ENCODE data around the gene ZNF862. TPM values are rescaled to one million over a fixed set of nuclear protein-coding genes. Genes with fewer than 3 reads are reported as not detected.

ZNF862 gene
- total RNA-seq (2014; rRNA removed; shearing (Covaris generic)): 1.8 and 2.2 TPM in 2 replicates

DNA sequence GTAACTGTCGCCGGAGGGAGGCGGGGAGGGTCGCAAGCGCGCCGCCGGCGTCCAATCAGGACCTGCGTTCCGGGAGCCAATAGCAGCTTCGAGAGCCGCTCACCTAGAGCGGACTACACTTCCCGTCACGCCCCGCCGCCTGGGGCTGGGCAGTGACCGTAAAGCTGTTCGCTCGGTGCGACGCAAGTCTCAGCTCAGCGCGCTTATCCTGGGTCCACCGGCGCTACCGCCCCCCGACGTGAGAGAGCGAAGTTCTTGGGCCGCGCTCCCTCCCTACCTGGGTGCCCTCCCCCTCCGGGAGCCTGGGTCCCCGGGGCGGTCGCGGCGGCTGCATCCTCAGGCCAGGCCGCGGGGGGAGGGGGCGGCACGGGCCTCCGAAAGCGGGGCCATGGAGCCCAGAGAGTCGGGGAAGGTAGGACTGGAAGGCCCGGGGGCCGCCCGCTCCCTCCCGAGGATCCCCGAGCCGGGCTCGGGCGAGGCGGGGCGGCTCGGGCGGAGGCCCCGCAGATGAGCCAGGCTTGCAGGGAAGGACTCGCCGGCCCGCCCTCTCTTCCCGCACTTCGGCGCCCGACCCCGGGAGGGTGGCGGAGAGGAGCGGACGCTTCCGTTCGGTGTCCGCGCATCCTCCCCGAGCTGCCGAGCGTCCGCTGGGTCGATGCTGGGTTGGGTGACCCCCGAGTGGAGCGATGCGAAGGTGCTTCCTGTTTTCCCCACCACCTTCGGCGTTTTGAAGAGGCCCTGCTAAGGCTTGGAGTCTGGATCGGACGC lies at the start of gene ZNF862:
Gene ZNF862 (plus strand): TSS at position 152 of the 768 bp plus-strand sequence. CDS start 237 bp downstream, at position 389.
- peak; percentile 99 for DNase-seq (ENCODE audit: low spot score)
- in situ Hi-C loops (cut with HindIII; ENCODE audit: low sequenced_read_pairs): no loop called here

- DNase-seq (ENCODE audit: low spot score): no peak
- in situ Hi-C loops (cut with HindIII; ENCODE audit: low sequenced_read_pairs): no loop called here
Observed at GRCh38 chr7:149789101-149789500, 49.1 kb upstream of the ZNF862 start.

- in situ Hi-C loops (cut with HindIII; ENCODE audit: low sequenced_read_pairs): no loop called here
- no peak for DNase-seq (ENCODE audit: low spot score)
Observed at GRCh38 chr7:149790146-149790548, 48.0 kb upstream of the ZNF862 start.

- no peak for DNase-seq (ENCODE audit: low spot score)
- in situ Hi-C loops (cut with HindIII; ENCODE audit: low sequenced_read_pairs): no loop called here
Observed at GRCh38 chr7:149790754-149791360, 47.3 kb upstream of the ZNF862 start.

DNA sequence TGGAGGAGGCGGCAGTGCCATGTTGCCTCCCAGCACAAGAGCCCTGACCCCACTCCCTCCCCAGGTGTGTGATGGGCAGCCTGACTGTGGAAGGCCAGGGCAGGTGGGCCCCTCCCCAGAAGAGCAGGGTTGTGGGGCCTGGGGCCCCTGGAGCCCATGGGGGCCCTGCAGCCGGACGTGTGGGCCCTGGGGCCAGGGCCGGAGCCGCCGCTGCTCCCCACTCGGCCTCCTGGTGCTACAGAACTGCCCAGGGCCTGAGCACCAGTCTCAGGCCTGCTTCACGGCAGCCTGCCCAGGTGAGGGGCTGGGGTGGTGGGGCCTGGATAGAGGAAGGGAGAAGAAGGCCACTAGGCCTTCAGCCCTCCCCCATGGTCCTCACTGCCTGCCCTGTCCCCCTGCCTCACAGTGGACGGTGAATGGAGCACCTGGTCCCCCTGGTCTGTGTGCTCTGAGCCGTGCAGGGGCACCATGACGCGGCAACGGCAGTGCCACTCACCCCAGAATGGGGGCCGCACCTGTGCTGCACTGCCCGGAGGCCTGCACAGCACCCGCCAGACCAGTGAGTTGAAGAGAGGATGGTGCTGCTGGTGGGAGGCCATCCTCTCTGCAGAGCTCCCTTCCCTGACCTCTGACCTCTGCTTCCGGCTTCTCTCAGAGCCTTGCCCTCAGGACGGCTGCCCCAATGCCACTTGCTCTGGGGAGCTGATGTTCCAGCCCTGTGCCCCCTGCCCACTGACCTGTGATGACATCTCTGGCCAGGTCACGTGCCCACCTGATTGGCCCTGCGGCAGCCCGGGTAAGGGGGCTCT lies 46.6 kb upstream of the ZNF862 start:
- in situ Hi-C loops (cut with HindIII; ENCODE audit: low sequenced_read_pairs): no loop called here
- DNase-seq (ENCODE audit: low spot score): no peak

DNA sequence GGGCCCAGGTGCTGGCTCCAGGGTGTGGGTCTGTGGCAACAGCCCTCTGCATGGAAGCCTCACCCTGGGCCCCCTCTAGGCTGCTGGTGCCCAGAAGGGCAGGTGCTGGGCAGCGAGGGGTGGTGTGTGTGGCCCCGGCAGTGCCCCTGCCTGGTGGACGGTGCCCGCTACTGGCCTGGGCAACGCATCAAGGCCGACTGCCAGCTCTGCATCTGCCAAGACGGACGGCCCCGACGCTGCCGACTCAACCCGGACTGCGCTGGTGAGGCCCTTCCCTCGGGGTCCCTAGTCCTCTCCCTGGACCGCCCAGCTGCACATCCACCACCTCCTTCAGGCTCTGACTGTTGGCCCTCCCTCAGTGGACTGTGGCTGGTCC lies 46.0 kb upstream of the ZNF862 start:
- DNase-seq (ENCODE audit: low spot score): no peak
- in situ Hi-C loops (cut with HindIII; ENCODE audit: low sequenced_read_pairs): no loop called here

DNA sequence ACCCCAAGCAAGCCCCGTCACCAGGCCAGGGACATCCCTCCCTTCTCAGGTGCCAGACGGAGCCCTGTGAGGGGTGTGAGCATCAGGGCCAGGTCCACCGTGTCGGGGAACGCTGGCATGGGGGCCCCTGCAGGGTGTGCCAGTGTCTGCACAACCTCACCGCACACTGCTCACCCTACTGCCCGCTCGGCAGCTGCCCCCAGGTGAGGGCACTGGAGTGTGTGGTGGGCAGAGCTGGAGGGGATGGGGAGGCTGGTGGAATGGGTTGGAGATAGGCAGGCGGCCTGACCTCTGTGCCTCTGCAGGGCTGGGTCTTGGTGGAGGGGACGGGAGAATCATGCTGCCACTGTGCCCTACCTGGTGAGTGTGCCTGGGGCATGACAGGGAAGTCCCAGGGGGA lies 44.9 kb upstream of the ZNF862 start:
- in situ Hi-C loops (cut with HindIII; ENCODE audit: low sequenced_read_pairs): no loop called here

DNA sequence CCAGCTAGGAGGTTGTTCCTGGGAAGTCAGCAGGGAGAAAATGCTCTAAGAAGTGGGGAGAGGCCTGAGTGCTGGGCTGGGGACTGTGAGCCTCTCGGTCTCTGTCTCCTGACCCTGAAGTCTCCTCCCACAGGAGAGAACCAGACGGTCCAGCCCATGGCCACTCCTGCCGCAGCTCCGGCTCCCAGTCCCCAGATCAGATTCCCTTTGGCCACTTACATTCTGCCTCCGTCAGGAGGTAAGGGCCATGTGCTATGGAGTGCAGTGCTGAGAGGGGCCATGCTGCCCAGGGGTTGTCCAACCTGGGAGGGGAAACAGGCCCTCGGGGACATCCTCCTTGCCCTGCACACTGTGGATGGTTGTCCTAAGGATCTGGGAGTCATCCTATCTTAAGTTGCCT lies 43.5 kb upstream of the ZNF862 start:
- DNase-seq (ENCODE audit: low spot score): no peak

More for the DNA sequence above, 44.9 kb upstream of the ZNF862 start:
- DNase-seq (ENCODE audit: low spot score): no peak

DNA sequence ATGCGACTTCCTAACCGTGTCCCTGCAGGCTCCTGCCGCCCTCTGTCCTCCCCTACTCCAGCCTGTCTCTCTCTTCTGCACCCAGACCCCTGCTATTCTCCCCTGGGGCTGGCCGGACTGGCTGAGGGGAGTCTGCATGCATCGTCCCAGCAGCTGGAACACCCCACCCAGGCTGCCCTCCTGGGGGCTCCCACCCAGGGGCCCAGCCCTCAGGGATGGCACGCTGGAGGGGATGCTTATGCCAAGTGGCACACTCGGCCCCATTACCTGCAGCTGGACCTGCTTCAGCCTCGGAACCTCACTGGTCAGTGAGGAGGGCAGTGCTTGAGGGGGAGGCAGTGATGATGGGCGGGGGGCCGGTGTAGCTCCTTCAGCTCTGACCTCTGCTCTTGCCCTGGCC lies 43.0 kb upstream of the ZNF862 start:
- no peak for DNase-seq (ENCODE audit: low spot score)
- in situ Hi-C loops (cut with HindIII; ENCODE audit: low sequenced_read_pairs): no loop called here

More for the DNA sequence above, 43.5 kb upstream of the ZNF862 start:
- in situ Hi-C loops (cut with HindIII; ENCODE audit: low sequenced_read_pairs): no loop called here

DNA sequence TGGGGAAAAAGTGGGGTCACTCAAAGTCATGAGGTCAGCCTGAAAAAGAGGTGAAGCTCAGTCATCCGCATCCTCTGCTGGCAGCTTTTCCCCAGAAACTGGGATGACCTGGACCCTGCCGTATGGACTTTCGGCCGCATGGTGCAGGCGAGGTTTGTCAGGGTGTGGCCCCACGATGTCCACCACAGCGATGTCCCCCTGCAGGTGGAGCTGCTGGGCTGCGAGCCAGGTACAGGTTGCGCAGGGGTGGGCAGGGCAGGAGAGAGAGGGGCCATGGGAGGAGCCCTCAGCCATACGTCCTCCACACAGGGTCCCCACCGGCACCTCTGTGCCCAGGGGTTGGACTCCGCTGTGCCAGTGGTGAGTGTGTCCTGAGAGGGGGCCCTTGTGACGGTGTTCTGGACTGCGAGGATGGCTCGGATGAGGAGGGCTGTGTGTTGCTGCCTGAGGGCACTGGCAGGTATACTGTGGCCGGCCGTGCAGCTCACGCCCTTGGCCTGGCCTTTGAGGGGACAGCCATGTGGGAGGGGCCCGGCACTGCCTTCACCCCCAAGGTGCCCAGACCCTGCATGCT lies 41.8 kb upstream of the ZNF862 start:
- in situ Hi-C loops (cut with HindIII; ENCODE audit: low sequenced_read_pairs): no loop called here
- no peak for DNase-seq (ENCODE audit: low spot score)

DNA sequence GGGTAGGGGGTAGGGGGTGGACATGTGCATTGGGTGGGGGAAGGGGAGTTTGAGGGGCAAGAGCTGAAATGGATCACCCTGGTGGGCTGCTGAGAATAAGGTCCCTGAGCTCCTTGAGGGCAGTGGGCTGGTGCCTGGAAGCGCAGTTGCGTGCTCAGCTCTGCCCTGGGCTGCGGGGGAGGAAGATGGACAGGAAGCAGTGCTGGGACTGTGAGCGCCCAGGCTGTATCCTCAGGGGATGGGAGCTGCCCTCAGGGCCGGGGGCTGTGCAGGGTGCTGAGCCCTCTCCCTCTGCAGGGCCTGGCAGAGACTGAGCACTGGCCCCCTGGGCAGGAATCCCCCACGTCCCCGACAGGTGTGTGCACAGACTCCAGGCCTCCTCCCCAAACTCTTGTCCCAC lies 40.4 kb upstream of the ZNF862 start:
- no peak for DNase-seq (ENCODE audit: low spot score)
- in situ Hi-C loops (cut with HindIII; ENCODE audit: low sequenced_read_pairs): no loop called here

GRCh38 chr7:149799397-149800168 lies 38.6 kb upstream of the ZNF862 start:
- in situ Hi-C loops (cut with HindIII; ENCODE audit: low sequenced_read_pairs): no loop called here
- no peak for DNase-seq (ENCODE audit: low spot score)

DNA sequence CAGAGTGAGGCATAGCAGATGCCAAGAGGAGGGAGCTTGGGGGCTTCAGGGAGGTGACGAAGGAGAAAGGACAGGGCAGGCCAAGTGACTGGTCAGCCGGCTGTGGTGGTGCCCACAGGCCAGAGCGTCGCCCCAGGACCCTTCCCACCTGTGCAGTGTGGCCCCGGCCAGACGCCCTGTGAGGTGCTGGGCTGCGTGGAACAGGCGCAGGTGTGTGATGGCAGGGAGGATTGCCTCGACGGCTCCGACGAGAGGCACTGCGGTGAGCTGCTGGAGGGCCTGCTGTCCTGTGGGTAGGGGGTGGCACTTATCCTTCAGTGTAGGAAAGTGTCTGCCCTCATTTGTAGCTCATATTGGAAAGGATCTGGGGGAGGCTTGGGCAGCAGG lies 38.0 kb upstream of the ZNF862 start:
- no peak for DNase-seq (ENCODE audit: low spot score)
- in situ Hi-C loops (cut with HindIII; ENCODE audit: low sequenced_read_pairs): no loop called here

DNA sequence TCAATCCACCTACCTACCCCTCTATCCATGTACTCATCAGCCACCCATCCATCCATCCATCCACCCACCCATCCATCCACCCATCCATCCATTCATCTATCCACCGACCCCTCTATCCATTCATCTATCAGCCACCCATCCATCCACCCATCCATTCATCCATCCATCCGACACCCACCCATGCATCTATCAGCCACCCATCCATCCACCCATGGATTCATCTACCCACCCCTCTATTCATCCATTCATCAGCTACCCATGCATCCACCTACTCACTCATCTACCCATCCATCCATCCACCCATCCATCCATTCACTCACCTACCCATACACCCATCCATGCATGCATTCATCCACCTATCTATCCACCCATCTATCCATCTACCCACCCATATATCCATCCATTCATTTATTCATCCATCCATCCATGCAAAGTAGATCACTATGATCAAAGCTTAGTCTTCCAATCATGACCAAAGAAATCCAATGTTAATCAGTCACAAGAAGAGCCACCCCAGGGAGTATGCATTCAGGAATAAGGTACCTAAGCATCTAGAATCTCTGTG lies 37.1 kb upstream of the ZNF862 start:
- in situ Hi-C loops (cut with HindIII; ENCODE audit: low sequenced_read_pairs): no loop called here
- DNase-seq (ENCODE audit: low spot score): no peak

- no peak for DNase-seq (ENCODE audit: low spot score)
- in situ Hi-C loops (cut with HindIII; ENCODE audit: low sequenced_read_pairs): no loop called here
Observed at GRCh38 chr7:149801816-149802215, 36.4 kb upstream of the ZNF862 start.

DNA sequence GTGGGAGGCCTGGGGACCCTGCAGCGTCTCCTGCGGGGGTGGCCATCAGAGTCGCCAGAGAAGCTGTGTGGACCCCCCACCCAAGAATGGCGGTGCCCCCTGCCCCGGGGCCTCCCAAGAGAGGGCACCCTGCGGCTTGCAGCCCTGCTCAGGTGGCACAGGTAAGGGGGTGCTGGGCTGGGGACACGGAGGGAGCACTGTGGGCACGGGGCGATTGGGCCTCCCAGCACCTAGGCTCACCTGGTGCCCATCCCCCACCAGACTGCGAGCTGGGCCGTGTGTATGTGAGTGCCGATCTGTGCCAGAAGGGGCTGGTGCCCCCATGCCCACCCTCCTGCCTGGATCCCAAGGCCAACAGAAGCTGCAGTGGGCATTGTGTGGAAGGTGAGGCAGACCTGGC lies 35.2 kb upstream of the ZNF862 start:
- DNase-seq (ENCODE audit: low spot score): no peak
- in situ Hi-C loops (cut with HindIII; ENCODE audit: low sequenced_read_pairs): no loop called here

GRCh38 chr7:149803551-149804074 lies 34.6 kb upstream of the ZNF862 start:
- DNase-seq (ENCODE audit: low spot score): no peak

DNA sequence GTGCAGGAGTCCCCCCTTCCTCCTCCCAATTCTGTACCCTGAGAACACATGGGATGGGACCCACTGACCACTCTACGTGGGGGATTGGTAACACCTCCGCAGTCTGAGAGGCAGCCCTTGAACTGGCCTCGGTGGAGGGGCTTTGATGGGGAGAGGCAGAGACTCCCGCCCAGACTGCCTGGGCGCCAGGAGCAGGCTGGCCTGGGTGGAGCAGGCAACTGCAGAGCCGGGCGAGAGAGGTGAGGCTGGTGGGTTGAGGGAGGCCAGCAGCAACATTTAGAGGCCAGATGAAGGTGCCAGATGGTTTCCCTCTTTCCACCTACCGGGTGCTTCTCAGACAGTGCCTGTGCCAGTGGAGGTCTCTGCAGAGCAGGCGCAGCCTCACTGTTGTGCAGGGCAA lies 34.1 kb upstream of the ZNF862 start:
- in situ Hi-C loops (cut with HindIII; ENCODE audit: low sequenced_read_pairs): no loop called here
- DNase-seq (ENCODE audit: low spot score): peak; percentile 17

More at GRCh38 chr7:149803551-149804074, 34.6 kb upstream of the ZNF862 start:
- in situ Hi-C loops (cut with HindIII; ENCODE audit: low sequenced_read_pairs): no loop called here

All from G401 (cell line).